H1 (cell line): ENCODE results near the gene ASGR2.

ENCODE experiments used
- PHF8 ChIP-seq: fragments of 200-600 bp; sonication (generic); conservative IDR thresholded peaks from 2 replicates; pipeline ENCODE4 v1.7.1; 2012; ENCODE audit warnings: low read depth, mild to moderate bottlenecking, inconsistent platforms, low read length, moderate library complexity
- POLR2AphosphoS5 ChIP-seq: IDR thresholded peaks from 2 replicates; pipeline ENCODE4 v1.6.1; 2011; ENCODE audit warnings: low read depth, low read length
- SIN3A ChIP-seq, 2 experiments: IDR thresholded peaks in 1 of 2; conservative IDR thresholded peaks in 1 of 2; 2 replicates each; pipeline ENCODE4 v1.6.1; 2011 to 2012; ENCODE audit warnings: low read length in 2 of 2, improper control_type of control experiment in 1 of 2, low read depth in 1 of 2, mild to moderate bottlenecking in 1 of 2
- TF ChIP-seq, protein P1 (sequence below), 3 experiments: IDR thresholded peaks; 1 replicate in 2 of 3; 2 replicates in 1 of 3; pipeline versions ENCODE4 v1.5.1 to v1.6.1; 2011; ENCODE audit warnings: low read length in 3 of 3, mild to moderate bottlenecking in 3 of 3, inconsistent platforms in 2 of 3, low read depth in 1 of 3, moderate library complexity in 1 of 3; ENCODE audit not compliant: insufficient read depth in 1 of 3; ENCODE audit errors: control extremely low read depth in 1 of 3
- TF ChIP-seq, protein P2 (sequence below): IDR thresholded peaks from 2 replicates; pipeline ENCODE4 v1.6.1; 2011; ENCODE audit warnings: low read depth, mild to moderate bottlenecking, low read length; ENCODE audit not compliant: insufficient read depth
- TF ChIP-seq, protein P3 (sequence below): IDR thresholded peaks from 2 replicates; pipeline ENCODE4 v1.6.1; 2012; ENCODE audit warnings: inconsistent platforms

DNA sequence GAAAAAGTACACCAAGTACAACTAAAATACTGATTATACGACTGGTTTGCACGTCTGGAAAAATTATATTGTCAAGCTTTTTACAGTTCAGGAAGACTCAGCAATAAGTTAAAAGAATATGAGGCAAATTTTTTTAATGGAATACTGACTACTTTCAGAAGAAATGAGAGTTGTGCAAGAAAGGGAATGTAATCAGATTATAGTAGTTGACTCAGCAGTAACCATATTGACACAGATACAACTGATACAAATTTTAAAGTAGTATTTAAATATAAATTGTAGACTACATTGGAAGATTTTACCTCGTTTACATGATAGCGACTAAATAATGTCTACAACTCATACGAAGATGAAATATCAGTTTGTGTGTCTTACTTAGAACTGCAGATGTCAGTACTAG, 16.7 kb downstream of the ASGR2 start:
- TF ChIP-seq, protein P1, sequence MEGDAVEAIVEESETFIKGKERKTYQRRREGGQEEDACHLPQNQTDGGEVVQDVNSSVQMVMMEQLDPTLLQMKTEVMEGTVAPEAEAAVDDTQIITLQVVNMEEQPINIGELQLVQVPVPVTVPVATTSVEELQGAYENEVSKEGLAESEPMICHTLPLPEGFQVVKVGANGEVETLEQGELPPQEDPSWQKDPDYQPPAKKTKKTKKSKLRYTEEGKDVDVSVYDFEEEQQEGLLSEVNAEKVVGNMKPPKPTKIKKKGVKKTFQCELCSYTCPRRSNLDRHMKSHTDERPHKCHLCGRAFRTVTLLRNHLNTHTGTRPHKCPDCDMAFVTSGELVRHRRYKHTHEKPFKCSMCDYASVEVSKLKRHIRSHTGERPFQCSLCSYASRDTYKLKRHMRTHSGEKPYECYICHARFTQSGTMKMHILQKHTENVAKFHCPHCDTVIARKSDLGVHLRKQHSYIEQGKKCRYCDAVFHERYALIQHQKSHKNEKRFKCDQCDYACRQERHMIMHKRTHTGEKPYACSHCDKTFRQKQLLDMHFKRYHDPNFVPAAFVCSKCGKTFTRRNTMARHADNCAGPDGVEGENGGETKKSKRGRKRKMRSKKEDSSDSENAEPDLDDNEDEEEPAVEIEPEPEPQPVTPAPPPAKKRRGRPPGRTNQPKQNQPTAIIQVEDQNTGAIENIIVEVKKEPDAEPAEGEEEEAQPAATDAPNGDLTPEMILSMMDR (IDR thresholded peaks at IDR 0.05; ENCODE audit: control extremely low read depth in 1 of 3, insufficient read depth in 1 of 3, low read depth in 1 of 3, low read length in 3 of 3): no peak
- TF ChIP-seq SIN3A (conservative IDR thresholded peaks at IDR 0.05 in 1 of 2, IDR thresholded peaks at IDR 0.05 in 1 of 2; ENCODE audit: low read depth in 1 of 2, low read length in 2 of 2): no peak
- TF ChIP-seq, protein P2, sequence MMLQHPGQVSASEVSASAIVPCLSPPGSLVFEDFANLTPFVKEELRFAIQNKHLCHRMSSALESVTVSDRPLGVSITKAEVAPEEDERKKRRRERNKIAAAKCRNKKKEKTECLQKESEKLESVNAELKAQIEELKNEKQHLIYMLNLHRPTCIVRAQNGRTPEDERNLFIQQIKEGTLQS: no peak
- TF ChIP-seq PHF8: no peak
- TF ChIP-seq, protein P3, sequence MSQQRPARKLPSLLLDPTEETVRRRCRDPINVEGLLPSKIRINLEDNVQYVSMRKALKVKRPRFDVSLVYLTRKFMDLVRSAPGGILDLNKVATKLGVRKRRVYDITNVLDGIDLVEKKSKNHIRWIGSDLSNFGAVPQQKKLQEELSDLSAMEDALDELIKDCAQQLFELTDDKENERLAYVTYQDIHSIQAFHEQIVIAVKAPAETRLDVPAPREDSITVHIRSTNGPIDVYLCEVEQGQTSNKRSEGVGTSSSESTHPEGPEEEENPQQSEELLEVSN: no peak
- TF ChIP-seq POLR2AphosphoS5: no peak
